Activated CD4-positive, alpha-beta T cell treated with anti-CD3 and anti-CD28 coated beads, Interleukin-2, amount 10 ng/mL, durations not matched to agents 24 days and 14 days (primary cell): ENCODE results near the gene RALGAPA2. TPM values are rescaled to one million over a fixed set of nuclear protein-coding genes. Genes with fewer than 3 reads are reported as not detected.

Experiments used
- DNase-seq: peaks from one replicate; pipeline ENCODE4 v3.0.0; 2022
- H3K27ac Mint-ChIP-seq: one replicate; pipeline ENCODE4 v1.8.0; 2022; ENCODE audit warnings: mild to moderate bottlenecking, mixed read lengths
- H3K27me3 Mint-ChIP-seq: one replicate; pipeline ENCODE4 v1.8.0; 2022; ENCODE audit warnings: mixed read lengths
- H3K36me3 Mint-ChIP-seq: one replicate; pipeline ENCODE4 v1.8.0; 2022; ENCODE audit warnings: low read depth, mild to moderate bottlenecking, mixed read lengths
- H3K4me1 Mint-ChIP-seq: one replicate; pipeline ENCODE4 v1.8.0; 2021; ENCODE audit warnings: mixed read lengths
- H3K4me3 Mint-ChIP-seq: one replicate; pipeline ENCODE4 v1.8.0; 2022; ENCODE audit warnings: mild to moderate bottlenecking, moderate library complexity, mixed read lengths
- H3K9me3 Mint-ChIP-seq: one replicate; pipeline ENCODE4 v1.8.0; 2021; ENCODE audit warnings: mixed read lengths
- intact Hi-C: fragments of 100-400 bp; cut with micrococcal nuclease; formaldehyde crosslinking; loops from one replicate; pipeline ENCODE4 v1.15.1; 2023
- total RNA-seq: library from RNA; stranded (reverse); gene quantifications from 2 replicates; pipeline ENCODE4 v1.2.3, GENCODE V29; 2022

The RALGAPA2 gene
- total RNA-seq, 1 donor from 2014 or later, result 18.7 TPM

DNA sequence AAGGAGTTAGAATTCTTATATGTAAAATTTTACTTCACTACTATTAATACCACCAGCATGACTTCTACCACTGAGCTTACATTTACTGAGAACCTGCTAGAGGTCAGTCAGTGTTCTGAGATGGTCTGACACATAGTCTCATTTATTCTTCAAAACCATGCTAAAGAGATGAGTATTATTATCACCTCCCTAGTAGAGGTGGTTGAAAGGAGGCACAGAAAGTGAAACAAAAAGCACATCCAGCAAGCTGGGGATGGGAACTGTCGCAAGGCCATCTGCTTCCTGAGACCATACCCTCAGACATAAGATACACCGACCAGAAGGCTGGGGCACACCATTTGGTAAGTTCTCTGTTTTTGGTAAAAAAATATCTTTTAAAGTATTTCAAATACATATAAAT, 206.9 kb downstream of the RALGAPA2 start:
- Mint-ChIP-seq H3K27me3 (no peaks in the 10 kb centered on the region), H3K36me3 (peaks cover 58% of the 10 kb centered on the region), H3K4me3 (no peak overlapping the region), H3K27ac (no peak overlapping the region), H3K9me3 (peaks cover 3% of the 10 kb centered on the region), H3K4me1 (peaks cover 35% of the 10 kb centered on the region)
- intact Hi-C loops, result no loop called here
- peak; percentile 68 for DNase-seq

DNA sequence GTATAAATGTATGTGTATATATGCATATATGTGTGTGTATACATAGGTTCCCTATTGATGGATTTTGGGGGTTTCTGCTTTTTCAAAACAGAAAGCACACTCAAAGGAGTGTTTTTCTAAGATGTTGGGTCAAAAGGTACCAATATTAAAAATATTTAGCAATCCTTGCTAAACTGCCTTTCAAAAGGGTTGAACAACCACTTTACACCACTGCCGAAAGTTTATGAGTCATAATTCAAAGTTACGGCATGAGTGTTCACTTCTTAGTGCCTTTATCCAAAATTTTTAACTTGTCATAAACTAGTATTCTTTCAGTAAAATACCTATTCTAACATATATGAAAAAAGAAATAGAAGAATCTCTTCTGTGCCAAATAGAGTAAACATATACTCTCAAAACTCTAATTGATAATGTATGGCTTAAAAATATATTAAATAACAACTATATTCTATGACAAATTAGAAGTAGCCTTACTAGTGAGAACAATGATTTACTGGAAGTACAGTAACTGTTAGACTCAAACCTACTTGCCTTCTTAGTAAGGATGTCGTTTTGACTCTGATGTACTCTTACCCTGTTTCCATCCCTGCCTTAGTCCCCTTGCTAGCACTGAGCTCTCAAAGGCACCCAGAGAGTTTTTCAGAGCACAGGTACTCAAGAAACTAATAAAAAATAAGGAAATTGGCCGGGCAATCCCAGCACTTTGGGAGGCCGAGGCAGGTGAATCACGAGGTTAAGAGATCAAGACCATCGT, 208.5 kb downstream of the RALGAPA2 start:
- Mint-ChIP-seq H3K36me3 (peaks cover 54% of the 10 kb centered on the region), H3K9me3 (peaks cover 7% of the 10 kb centered on the region), H3K4me1 (peaks cover 38% of the 10 kb centered on the region), H3K27ac (peak overlapping the region; percentile 72), H3K27me3 (no peaks in the 10 kb centered on the region), H3K4me3 (no peak overlapping the region)
- DNase-seq, result no peak
- intact Hi-C loops, result no loop called here

DNA sequence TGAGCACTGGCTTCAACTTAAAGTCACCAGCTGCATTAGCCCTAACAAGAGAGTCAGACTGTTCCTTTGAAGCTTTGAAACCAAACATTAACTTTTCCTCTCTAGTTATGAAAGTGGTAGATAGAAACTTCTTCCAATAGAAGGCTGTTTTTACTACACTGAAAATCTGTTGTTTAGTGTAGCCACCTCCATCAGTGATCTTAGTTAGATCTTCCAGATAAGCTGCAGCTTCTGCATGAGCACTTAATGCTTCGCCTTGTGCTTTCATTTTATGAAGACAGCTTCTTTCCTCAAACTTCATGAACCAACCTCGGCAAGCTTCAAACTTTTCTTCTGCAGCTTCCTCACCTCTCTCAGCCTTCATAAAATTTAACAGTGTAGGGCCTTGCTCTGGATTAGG, 211.3 kb downstream of the RALGAPA2 start:
- H3K9me3 Mint-ChIP-seq, result peaks cover 7% of the 10 kb centered on the region
- intact Hi-C loops, result loop anchor here (1.0 kb wide), 1 partner anchor 10 kb away; no protein-coding TSS in a partner anchor
- peak overlapping the region; percentile 34 for H3K4me3 Mint-ChIP-seq
- peaks cover 64% of the 10 kb centered on the region for H3K4me1 Mint-ChIP-seq
- H3K27ac Mint-ChIP-seq, result peak overlapping the region; percentile 81
- H3K36me3 Mint-ChIP-seq, result peaks cover 58% of the 10 kb centered on the region
- peak; percentile 52 for DNase-seq
- no peaks in the 10 kb centered on the region for H3K27me3 Mint-ChIP-seq

DNA sequence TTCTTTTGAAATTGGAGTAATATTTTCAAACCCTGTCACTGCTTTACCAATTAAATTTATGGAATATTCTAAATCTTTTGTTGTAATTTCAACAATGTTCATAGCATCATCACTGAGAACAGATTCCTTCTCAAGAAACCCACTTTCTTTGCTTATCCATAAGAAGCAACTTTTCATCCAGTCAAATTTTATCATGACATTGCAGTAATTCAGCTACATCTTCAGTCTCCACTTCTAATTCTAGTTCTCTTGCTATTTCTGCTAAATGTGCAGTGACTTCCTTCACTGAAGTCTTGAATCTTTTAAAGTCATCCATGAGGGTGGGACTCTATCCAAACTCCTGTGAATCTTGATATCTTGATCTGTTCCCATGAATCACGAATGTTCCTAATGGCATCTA, 212.1 kb downstream of the RALGAPA2 start:
- Mint-ChIP-seq H3K9me3 (peaks cover 7% of the 10 kb centered on the region), H3K27me3 (no peaks in the 10 kb centered on the region), H3K4me1 (peaks cover 62% of the 10 kb centered on the region), H3K4me3 (no peak overlapping the region), H3K36me3 (peaks cover 56% of the 10 kb centered on the region), H3K27ac (peak overlapping the region; percentile 30)
- peak; percentile 25 for DNase-seq
- intact Hi-C loops, result no loop called here

DNA sequence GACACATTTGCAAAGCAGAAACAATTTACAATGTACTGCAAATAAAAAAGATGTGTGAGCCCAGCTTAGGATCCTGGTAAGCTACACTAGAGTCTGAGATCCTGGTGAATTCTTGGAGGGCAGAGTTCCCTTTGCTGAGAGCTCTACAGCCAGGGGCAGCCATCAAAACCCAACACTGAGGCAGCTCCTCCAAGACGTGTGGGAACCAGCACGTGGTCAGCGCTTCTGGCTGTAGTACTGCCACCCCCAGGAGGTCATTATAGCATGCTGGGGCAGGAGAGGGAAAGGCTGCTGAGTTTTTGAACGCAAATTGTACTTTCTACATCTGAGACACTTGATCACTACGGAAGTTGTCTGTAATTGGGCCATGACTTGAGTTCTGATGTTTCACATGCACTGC, 213.0 kb downstream of the RALGAPA2 start:
- Mint-ChIP-seq H3K27me3 (no peaks in the 10 kb centered on the region), H3K36me3 (peaks cover 52% of the 10 kb centered on the region), H3K4me3 (no peak overlapping the region), H3K27ac (no peak overlapping the region), H3K4me1 (peaks cover 57% of the 10 kb centered on the region), H3K9me3 (peaks cover 7% of the 10 kb centered on the region)
- intact Hi-C loops, result loop anchor here (5.0 kb wide), 2 partner anchors 213 to 1058 kb away; partner anchors contain the start of gene RALGAPA2
- peak; percentile 45 for DNase-seq

DNA sequence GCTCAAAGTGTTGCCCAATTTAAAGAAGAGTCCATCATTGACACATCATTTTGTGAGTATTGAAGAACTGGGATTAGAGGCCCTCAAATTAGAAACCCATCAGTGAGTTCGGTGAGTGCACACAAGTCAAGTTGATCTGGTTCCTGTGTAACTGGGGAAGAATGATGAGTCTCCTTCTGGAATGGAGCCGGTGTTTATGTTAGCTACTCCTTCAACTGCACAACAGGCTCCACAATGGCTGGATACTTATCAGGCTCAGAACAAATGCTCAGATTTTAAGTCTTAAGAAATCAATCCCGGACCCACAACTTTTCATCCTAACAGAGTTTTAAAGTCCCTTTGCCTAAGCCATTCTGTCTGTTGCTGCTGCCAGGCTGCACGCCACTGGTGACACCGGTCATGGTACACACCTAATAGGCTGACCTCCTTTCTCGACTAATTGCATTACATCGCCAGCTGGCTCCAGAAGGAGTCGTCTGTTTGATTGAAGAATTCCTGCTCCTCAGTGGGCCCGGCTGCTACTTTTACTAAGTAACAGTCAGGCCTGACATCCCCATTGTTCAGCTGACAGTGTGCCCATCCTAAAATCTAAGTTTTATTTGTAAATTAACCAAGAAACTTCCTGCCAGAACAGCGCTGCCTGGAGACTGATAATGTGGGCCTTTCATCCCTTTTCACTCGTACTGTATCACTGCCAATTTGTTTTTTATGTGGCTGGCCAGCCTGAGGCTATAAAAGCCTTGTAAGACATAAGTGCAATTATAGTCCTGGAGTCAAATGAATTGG, 214.2 kb downstream of the RALGAPA2 start:
- Mint-ChIP-seq H3K4me1 (peaks cover 53% of the 10 kb centered on the region), H3K27ac (peak overlapping the region; percentile 94), H3K36me3 (peaks cover 53% of the 10 kb centered on the region), H3K9me3 (peaks cover 7% of the 10 kb centered on the region), H3K27me3 (no peaks in the 10 kb centered on the region), H3K4me3 (no peak overlapping the region)
- DNase-seq, result peak; percentile 48
- intact Hi-C loops, result loop anchor here (5.0 kb wide), 2 partner anchors 214 to 1059 kb away; partner anchors contain the start of gene RALGAPA2

DNA sequence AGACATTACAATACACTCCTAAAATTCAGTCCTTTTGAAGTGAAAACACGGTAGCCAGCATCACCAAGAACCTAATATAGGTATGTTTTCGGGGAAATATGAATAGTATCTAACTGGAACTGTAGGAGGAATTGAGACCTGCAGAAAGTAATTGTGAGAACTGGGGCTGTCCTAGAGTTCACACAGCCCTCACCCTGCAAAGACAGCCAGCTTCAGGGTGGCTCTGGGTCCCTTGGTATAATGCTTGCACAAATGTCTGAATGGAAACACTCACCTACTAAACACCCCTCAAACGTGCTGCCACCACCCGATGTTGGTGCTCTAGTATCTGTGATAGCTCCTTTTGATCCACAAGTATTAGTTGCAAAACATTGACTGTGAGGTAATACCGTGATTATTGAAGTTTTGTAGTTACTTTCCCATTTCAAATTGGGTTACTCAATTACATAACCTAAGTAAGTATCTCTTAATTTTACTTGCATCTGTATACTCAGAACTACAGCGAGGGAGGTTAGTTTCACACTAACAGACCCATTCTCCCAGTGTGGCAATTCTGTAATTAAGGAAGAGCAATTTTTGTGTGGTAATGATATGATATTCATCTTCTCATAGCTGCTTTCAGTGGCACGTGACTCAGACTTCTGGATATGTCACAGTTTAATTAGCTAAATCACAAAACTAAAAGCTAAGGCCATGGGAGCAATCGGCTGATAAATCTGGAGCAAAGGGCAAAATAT, 215.0 kb downstream of the RALGAPA2 start:
- Mint-ChIP-seq H3K27ac (peak overlapping the region; percentile 94), H3K4me1 (peaks cover 51% of the 10 kb centered on the region), H3K4me3 (peak overlapping the region; percentile 63), H3K9me3 (peaks cover 7% of the 10 kb centered on the region), H3K27me3 (no peaks in the 10 kb centered on the region), H3K36me3 (peaks cover 47% of the 10 kb centered on the region)
- intact Hi-C loops, result loop anchor here (1.0 to 5.0 kb wide), 4 partner anchors 9 to 1060 kb away; partner anchors contain the start of gene RALGAPA2
- DNase-seq, result peak; percentile 53

DNA sequence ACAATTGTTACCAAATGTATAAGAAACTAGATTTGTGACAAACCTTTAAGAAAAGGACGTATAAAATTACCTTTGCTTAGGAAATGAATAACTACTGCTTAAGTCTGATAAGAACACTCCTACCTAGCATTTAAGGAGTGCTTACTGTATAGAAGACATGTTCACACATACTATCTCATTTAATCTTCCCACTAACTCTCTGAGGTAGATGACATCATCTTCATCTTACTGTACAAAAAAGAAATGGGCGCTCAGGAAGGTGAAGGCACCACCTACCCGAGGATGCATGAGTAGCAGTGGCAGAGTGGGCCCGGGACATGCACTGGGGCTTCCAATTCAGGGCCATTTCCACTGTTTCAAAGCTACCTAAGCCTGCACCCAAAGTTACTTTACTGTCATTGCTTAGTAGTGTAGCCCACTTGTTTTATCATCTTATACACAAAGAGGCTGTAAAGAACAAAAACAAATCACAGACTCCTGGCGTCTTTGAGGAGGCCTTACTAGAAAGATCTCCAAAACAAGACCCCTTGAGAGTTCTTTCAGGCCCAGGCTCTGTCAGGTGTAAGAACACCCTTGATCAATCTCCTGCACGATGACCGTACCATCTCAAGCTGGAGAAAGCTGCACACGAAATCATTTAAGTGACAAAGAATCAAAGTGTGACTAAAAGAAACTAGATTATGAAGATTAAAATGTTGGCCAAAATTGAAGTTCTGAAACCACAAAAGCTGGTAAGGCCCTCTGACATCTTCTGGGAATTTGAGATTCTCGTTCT, 216.5 kb downstream of the RALGAPA2 start:
- peak; percentile 52 for DNase-seq
- intact Hi-C loops, result loop anchor here (2.0 to 5.0 kb wide), 3 partner anchors 51 to 1061 kb away; partner anchors contain the start of gene RALGAPA2

DNA sequence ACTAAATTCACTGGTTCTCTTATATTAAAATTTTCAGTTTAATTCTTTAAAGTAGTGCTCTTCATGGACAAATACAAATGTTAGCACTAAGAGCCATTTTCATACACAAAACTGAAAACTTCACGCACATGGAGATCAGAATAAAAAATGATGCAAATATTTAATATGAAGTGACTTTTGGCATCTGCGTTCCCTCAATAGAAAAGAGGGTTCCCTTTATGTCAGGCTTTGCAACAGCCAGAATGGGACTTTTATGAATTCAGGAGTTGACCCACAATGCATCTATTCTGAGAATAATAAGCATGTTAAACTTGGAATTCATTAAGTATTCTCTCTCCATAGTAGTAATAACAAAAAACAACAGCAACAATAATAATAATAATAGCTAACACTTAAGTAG, 218.7 kb downstream of the RALGAPA2 start:
- Mint-ChIP-seq H3K27me3 (no peaks in the 10 kb centered on the region), H3K27ac (no peak overlapping the region), H3K4me3 (no peak overlapping the region), H3K36me3 (peaks cover 43% of the 10 kb centered on the region), H3K4me1 (peaks cover 60% of the 10 kb centered on the region), H3K9me3 (no peaks in the 10 kb centered on the region)
- peak; percentile 17 for DNase-seq
- intact Hi-C loops, result loop anchor here (5.0 kb wide), 1 partner anchor 1054 kb away; no protein-coding TSS in a partner anchor

More for the DNA sequence above, 216.5 kb downstream of the RALGAPA2 start:
- no peaks in the 10 kb centered on the region for H3K27me3 Mint-ChIP-seq
- H3K4me3 Mint-ChIP-seq, result peak overlapping the region; percentile 4
- H3K27ac Mint-ChIP-seq, result peak overlapping the region; percentile 90
- peaks cover 42% of the 10 kb centered on the region for H3K36me3 Mint-ChIP-seq
- peaks cover 55% of the 10 kb centered on the region for H3K4me1 Mint-ChIP-seq
- peaks cover 7% of the 10 kb centered on the region for H3K9me3 Mint-ChIP-seq

DNA sequence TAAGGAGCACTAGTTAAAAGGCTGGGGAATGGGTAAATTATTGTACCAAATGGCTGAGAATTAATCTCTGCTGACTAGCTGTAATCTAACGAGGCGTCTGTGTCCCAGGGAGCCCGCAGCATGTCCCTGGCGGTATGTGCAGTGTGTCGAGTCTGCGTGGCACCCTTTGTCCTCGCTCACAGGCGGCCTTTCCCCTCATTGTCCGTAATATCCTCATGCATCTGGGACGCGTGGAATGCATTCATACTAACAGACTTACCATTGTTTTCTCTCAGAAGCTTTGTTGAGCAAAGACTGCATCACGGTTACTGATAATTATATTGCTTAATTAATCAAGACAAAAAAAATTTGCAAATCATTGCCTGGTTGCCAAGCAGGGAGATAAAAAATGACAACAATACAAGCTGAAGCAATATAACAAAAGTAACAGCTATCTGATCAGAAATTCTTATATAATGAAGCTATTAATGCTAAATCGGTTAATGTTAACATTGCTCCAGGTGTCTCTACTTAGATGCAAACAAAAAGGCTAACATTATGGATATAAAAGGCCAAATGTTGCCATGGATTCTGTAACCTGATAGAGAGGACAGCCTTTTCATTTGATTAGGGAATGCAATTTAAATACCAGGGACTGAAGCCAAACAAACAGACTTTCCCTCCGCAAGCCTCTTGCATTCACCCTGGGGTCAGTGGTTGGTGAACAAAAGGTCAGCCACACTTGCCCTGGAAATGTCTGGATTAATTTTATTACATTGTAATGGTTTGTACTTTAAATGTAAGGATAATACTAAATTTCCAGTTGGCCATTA, 219.7 kb downstream of the RALGAPA2 start:
- H3K36me3 Mint-ChIP-seq, result peaks cover 46% of the 10 kb centered on the region
- peak overlapping the region; percentile 99 for H3K27ac Mint-ChIP-seq
- H3K27me3 Mint-ChIP-seq, result no peaks in the 10 kb centered on the region
- H3K4me1 Mint-ChIP-seq, result peaks cover 60% of the 10 kb centered on the region
- H3K9me3 Mint-ChIP-seq, result no peaks in the 10 kb centered on the region
- peak; percentile 25 for DNase-seq
- intact Hi-C loops, result loop anchor here (5.0 kb wide), 1 partner anchor 1055 kb away; no protein-coding TSS in a partner anchor
- H3K4me3 Mint-ChIP-seq, result no peak overlapping the region

DNA sequence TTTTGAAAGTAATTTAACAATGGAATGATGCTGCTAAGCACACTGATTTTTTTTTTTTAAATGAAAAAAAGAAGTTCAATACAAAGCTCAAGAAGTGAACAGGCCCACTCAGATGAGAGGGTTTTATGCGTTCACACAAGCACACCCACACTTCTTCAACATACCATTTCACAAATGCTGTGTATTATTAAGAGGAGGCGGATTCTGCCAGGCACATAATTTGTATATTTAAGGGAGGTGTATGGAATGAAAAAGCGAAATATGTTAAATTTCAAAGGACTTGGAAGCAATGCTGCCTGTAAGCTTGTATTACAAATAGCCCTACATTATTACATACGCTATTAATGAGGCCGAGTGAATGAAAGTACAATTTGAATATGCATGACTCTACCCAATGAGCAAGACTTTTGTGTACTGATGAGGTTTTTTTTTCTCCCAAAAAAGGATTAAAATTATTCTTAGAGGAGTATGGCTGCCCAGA, 220.6 kb downstream of the RALGAPA2 start:
- no peak for DNase-seq
- H3K27ac Mint-ChIP-seq, result peak overlapping the region; percentile 99
- H3K4me3 Mint-ChIP-seq, result peak overlapping the region; percentile 89
- intact Hi-C loops, result loop anchor here (1.0 to 5.0 kb wide), 8 partner anchors 9 to 1055 kb away; partner anchors contain the start of gene INSM1
- H3K4me1 Mint-ChIP-seq, result peaks cover 55% of the 10 kb centered on the region
- H3K27me3 Mint-ChIP-seq, result no peaks in the 10 kb centered on the region
- H3K36me3 Mint-ChIP-seq, result peaks cover 44% of the 10 kb centered on the region
- peaks cover 3% of the 10 kb centered on the region for H3K9me3 Mint-ChIP-seq
